SH-SY5Y (cell line): ENCODE results near the gene AP2A1.

ENCODE experiments used
- GATA2 ChIP-seq: IDR thresholded peaks from 2 replicates; pipeline ENCODE4 v1.6.1; 2011; ENCODE audit warnings: mild to moderate bottlenecking, low read depth, low read length
- GATA3 ChIP-seq: IDR thresholded peaks from 2 replicates; pipeline ENCODE4 v1.6.1; 2011; ENCODE audit warnings: low read depth, mild to moderate bottlenecking, low read length, moderate library complexity

DNA sequence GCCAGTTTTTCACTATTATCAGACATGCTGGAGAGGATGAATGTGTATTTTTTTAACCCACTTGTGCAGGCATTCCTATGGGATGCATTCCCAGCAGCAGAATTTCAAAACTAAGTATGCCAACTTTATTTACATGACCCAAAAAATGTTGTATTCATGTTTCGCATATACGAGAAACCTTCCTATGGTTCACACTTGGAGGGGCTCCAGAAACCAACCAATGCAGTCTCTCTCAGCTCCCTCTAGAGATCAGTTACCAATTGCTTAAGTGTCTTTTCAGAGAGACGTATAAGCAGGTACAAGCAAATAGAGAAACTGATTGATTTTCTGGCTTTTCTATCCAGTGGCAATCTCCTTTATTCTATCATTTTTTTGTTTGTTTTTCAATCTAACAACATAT, 78.6 kb downstream of the AP2A1 start:
- no peak for TF ChIP-seq GATA3
- TF ChIP-seq GATA2 = no peak
